SKM-1 (cell line): ENCODE measurements around the gene TRUB2.

Experiments used
- DNase-seq: peaks from one replicate; lab custom pipeline; 2025; ENCODE audit not compliant: unreplicated experiment; lab: John Stamatoyannopoulos, UW

TRUB2 gene

GRCh38 chr9:128274245-128274644 lies 48.0 kb downstream of the TRUB2 start:
- no peak for DNase-seq

GRCh38 chr9:128271512-128271911 lies 50.7 kb downstream of the TRUB2 start:
- no peak for DNase-seq

GRCh38 chr9:128271112-128271511 lies 51.1 kb downstream of the TRUB2 start:
- DNase-seq, result no peak

GRCh38 chr9:128266868-128267590 lies 55.2 kb downstream of the TRUB2 start:
- no peak for DNase-seq

- no peak for DNase-seq
These were observed 56.8 kb downstream of the TRUB2 start for GRCh38 chr9:128265348-128265847.

GRCh38 chr9:128262687-128263086 lies 59.6 kb downstream of the TRUB2 start:
- DNase-seq, result no peak

GRCh38 chr9:128260340-128260739 lies 61.9 kb downstream of the TRUB2 start:
- DNase-seq, result no peak

GRCh38 chr9:128259156-128259555 lies 63.1 kb downstream of the TRUB2 start:
- DNase-seq, result no peak

GRCh38 chr9:128258326-128258725 lies 63.9 kb downstream of the TRUB2 start:
- DNase-seq, result no peak

GRCh38 chr9:128257907-128258306 lies 64.3 kb downstream of the TRUB2 start:
- DNase-seq, result no peak

- no peak for DNase-seq
These were observed 65.0 kb downstream of the TRUB2 start for GRCh38 chr9:128257086-128257825.
